OCI-LY1 (cell line): ENCODE data around the gene HELLS.
A peak's percentile ranks its signal among the peaks of the same experiment; 100 is the strongest.
"Not testable (repeated sequence)": the region's sequence is repeated elsewhere in the genome, so short reads cannot be mapped to it uniquely, and the experiment has no call there.

ENCODE experiments used
- H2AFZ ChIP-seq: fragments of 200-600 bp; sonication (generic), shearing (Covaris generic); 2 replicates; pipeline ENCODE4 v1.6.0; 2014; ENCODE audit warnings: antibody characterized with exemption, mild to moderate bottlenecking, low read length
- H3F3A ChIP-seq: fragments of 200-600 bp; sonication (generic), shearing (Covaris generic); 2 replicates; pipeline ENCODE4 v1.6.0; 2014; ENCODE audit warnings: mild to moderate bottlenecking, antibody characterized with exemption, low read length, moderate library complexity; ENCODE audit not compliant: insufficient read depth
- H3K27ac ChIP-seq: fragments of 200-600 bp; sonication (generic); 2 replicates; pipeline ENCODE4 v1.5.1; 2014; ENCODE audit warnings: low read length, mixed run types, mild to moderate bottlenecking, low read depth; ENCODE audit not compliant: poor library complexity, severe bottlenecking
- H3K27me3 ChIP-seq: fragments of 200-600 bp; sonication (generic); 2 replicates; pipeline ENCODE4 v1.6.0; 2014; ENCODE audit warnings: antibody characterized with exemption, mild to moderate bottlenecking, low read length, moderate library complexity; ENCODE audit not compliant: insufficient read depth
- H3K36me3 ChIP-seq: fragments of 200-600 bp; sonication (generic); 2 replicates; pipeline ENCODE4 v1.6.1; 2014; ENCODE audit warnings: mild to moderate bottlenecking, antibody characterized with exemption, low read length, moderate library complexity, mixed read lengths; ENCODE audit not compliant: insufficient read depth
- H3K4me1 ChIP-seq: fragments of 200-600 bp; sonication (generic); 2 replicates; pipeline ENCODE4 v1.5.1; 2014; ENCODE audit warnings: mild to moderate bottlenecking, low read length, moderate library complexity; ENCODE audit not compliant: insufficient read depth, severe bottlenecking
- H3K4me2 ChIP-seq: fragments of 200-600 bp; sonication (generic), shearing (Covaris generic); 2 replicates; pipeline ENCODE4 v1.6.1; 2014; ENCODE audit warnings: low read length
- H3K4me3 ChIP-seq: fragments of 200-600 bp; sonication (generic); 2 replicates; pipeline ENCODE4 v1.5.1; 2014; ENCODE audit warnings: low read length, low read depth, mild to moderate bottlenecking, mixed read lengths; ENCODE audit not compliant: poor library complexity, severe bottlenecking
- H3K79me2 ChIP-seq: fragments of 200-600 bp; shearing (Covaris generic); 2 replicates; pipeline ENCODE4 v1.6.1; 2016; ENCODE audit warnings: mixed run types, low read length, mixed read lengths; ENCODE audit not compliant: insufficient read depth
- H3K9ac ChIP-seq: fragments of 200-600 bp; sonication (generic), shearing (Covaris generic); 2 replicates; pipeline ENCODE4 v1.6.1; 2014; ENCODE audit warnings: mild to moderate bottlenecking, low read length, mixed read lengths
- H3K9me2 ChIP-seq: fragments of 200-600 bp; sonication (generic), shearing (Covaris generic); 2 replicates; pipeline ENCODE4 v1.6.1; 2014; ENCODE audit warnings: low read depth, mild to moderate bottlenecking, low read length, mixed read lengths
- H3K9me3 ChIP-seq: fragments of 200-600 bp; shearing (Covaris generic); 2 replicates; pipeline ENCODE4 v1.6.1; 2014; ENCODE audit warnings: low read length, mixed read lengths
- H4K20me1 ChIP-seq: fragments of 200-600 bp; sonication (generic), shearing (Covaris generic); 2 replicates; pipeline ENCODE4 v1.6.0; 2016; ENCODE audit warnings: mild to moderate bottlenecking, low read length; ENCODE audit not compliant: insufficient read depth
- EZH2 ChIP-seq: fragments of 200-600 bp; sonication (generic), shearing (Covaris generic); IDR thresholded peaks from 2 replicates; pipeline ENCODE4 v1.8.0; 2017; ENCODE audit warnings: borderline replicate concordance, mixed run types, mild to moderate bottlenecking, antibody characterized with exemption, low read length, moderate library complexity, mixed read lengths
- TF ChIP-seq, protein P1 (sequence below): fragments of 200-600 bp; sonication (generic), shearing (Covaris generic); IDR thresholded peaks from 2 replicates; pipeline ENCODE4 v1.5.1; 2017; ENCODE audit warnings: mild to moderate bottlenecking, antibody characterized with exemption, low read length, moderate library complexity, mixed read lengths

The HELLS gene

DNA sequence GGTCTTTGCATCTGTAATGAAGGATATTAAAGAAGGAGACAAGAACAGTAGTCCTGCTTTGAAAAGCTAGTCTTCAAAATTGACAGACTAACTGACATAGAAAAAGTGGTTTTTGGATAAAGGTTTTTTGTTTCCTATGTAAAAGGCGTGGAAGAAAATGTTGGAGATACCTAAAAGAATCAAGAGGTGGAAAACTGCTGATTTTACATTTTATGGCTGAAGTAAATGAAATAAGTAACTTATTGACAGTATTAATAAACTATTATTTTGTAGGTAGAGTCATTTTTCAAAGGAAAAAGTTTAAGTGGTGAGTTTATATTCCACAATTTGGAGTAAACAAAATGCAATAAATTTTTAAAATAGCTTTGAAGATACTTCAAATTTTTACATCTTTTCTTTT lies 12.6 kb upstream of the HELLS start:
- Histone ChIP-seq H4K20me1 (no peaks in the 10 kb centered on the region), H3F3A (no peaks in the 10 kb centered on the region), H3K4me2 (no peak overlapping the region), H3K4me1 (no peaks in the 10 kb centered on the region), H3K36me3 (no peaks in the 10 kb centered on the region), H3K4me3 (no peak overlapping the region), H3K9me2 (no peaks in the 10 kb centered on the region), H3K79me2 (no peaks in the 10 kb centered on the region), H3K9me3 (no peaks in the 10 kb centered on the region), H3K9ac (no peak overlapping the region), H3K27me3 (no peaks in the 10 kb centered on the region), H2AFZ (no peak overlapping the region), H3K27ac (no peak overlapping the region)
- TF ChIP-seq, protein P1, sequence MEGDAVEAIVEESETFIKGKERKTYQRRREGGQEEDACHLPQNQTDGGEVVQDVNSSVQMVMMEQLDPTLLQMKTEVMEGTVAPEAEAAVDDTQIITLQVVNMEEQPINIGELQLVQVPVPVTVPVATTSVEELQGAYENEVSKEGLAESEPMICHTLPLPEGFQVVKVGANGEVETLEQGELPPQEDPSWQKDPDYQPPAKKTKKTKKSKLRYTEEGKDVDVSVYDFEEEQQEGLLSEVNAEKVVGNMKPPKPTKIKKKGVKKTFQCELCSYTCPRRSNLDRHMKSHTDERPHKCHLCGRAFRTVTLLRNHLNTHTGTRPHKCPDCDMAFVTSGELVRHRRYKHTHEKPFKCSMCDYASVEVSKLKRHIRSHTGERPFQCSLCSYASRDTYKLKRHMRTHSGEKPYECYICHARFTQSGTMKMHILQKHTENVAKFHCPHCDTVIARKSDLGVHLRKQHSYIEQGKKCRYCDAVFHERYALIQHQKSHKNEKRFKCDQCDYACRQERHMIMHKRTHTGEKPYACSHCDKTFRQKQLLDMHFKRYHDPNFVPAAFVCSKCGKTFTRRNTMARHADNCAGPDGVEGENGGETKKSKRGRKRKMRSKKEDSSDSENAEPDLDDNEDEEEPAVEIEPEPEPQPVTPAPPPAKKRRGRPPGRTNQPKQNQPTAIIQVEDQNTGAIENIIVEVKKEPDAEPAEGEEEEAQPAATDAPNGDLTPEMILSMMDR, result no peak
- TF ChIP-seq EZH2, result no peak

DNA sequence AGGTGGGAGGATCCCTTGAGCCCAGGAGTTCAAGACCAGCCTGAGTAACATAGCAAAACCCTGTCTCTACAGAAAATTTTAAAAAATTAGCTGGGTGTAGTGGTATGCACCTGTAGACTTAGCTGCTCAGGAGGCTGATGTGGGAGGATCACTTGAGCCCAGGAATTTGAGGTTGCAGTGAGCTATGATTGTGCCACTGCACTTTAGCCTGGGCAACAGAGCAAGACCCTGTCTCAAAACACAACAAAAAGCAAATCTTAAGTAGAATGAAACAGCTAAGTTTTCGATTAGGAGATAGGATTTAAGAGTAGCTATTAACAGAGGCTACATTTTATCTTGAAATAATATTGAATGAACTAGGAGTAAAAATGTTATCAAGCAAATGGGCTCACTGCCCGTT lies 3.3 kb upstream of the HELLS start:
- not testable (repeated sequence) for H3K9ac ChIP-seq, H2AFZ ChIP-seq, H3K27me3 ChIP-seq, H4K20me1 ChIP-seq, H3K4me3 ChIP-seq, H3F3A ChIP-seq, H3K4me2 ChIP-seq, H3K9me3 ChIP-seq, H3K9me2 ChIP-seq, H3K27ac ChIP-seq
- peaks cover 18% of the 10 kb centered on the region for H3K4me1 ChIP-seq
- peaks cover 16% of the 10 kb centered on the region for H3K79me2 ChIP-seq
- H3K36me3 ChIP-seq, result peaks cover 15% of the 10 kb centered on the region; the same call in 1 of the 2 replicates

DNA sequence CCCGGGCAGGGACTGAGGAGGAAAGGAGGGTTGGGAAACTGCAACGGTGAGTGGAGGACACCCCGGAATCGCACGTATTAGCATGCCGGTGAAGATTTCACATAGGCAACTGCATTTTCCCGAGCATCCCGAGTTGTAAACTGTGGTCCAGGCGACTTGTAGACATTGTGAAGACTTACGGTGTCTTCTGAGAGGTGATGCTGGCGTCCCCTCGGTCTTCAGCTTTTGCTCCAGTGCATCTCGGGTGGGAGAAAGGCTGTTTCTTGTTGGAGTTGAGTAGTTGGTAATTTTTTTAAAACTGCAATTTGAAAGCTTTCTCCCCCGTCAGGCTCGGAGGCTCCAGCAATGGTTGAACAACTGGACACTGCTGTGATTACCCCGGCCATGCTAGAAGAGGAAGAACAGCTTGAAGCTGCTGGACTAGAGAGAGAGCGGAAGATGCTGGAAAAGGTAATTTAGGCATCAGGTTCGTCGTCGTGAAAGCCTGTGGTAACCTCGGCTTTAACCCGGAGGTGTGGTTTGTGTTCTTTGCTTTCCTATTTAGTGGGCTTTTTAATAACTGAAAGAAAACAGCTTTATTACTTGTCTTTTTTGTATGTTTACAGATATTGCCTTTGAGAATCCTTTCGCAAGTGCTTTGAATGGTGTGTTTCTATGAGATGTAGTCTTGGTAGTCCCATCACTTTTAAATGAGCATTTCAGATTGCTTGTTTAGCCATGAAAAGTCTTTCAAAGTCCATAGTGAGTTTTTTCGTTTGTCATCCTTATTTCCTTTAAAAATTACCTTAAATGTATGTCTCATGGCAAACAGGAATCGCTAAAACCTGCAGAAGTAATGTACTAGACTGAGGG lies 687 bp downstream of the HELLS start:
- H3K9me2 ChIP-seq, result no peaks in the 10 kb centered on the region
- peak overlapping the region; percentile 100 for H3K9ac ChIP-seq
- no peaks in the 10 kb centered on the region for H3K9me3 ChIP-seq
- peaks cover 25% of the 10 kb centered on the region for H3K4me1 ChIP-seq
- peak overlapping the region; percentile 89 for H3K4me2 ChIP-seq
- H3K27ac ChIP-seq, result peak overlapping the region; percentile 63
- no peaks in the 10 kb centered on the region for H3F3A ChIP-seq
- H2AFZ ChIP-seq, result no peak overlapping the region
- H3K4me3 ChIP-seq, result peak overlapping the region; percentile 99
- peaks cover 31% of the 10 kb centered on the region for H3K36me3 ChIP-seq
- H3K79me2 ChIP-seq, result peaks cover 39% of the 10 kb centered on the region
- H3K27me3 ChIP-seq, result no peaks in the 10 kb centered on the region
- no peaks in the 10 kb centered on the region for H4K20me1 ChIP-seq
- no peak for TF ChIP-seq EZH2
- TF ChIP-seq, protein P1, result no peak

DNA sequence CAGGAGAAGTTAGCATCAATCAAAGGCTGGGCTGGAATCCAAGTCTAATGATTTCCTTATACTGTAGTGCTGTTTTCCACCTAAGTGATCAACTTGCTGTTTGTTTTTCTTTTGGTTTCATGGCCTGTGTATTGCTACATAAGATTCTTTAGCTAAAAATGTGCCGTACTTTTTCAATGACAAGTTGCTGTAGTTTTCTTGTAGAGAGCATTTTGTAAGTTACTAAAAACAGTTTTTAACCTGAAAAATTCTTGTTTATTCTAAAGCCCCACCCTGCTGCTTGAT lies 1.3 kb downstream of the HELLS start:
- H3K4me1 ChIP-seq, result peaks cover 25% of the 10 kb centered on the region
- no peaks in the 10 kb centered on the region for H4K20me1 ChIP-seq
- H3K9me3 ChIP-seq, result no peaks in the 10 kb centered on the region
- peaks cover 39% of the 10 kb centered on the region for H3K79me2 ChIP-seq
- H3K36me3 ChIP-seq, result peaks cover 31% of the 10 kb centered on the region
- H3K27me3 ChIP-seq, result no peaks in the 10 kb centered on the region
- no peaks in the 10 kb centered on the region for H3F3A ChIP-seq
- no peaks in the 10 kb centered on the region for H3K9me2 ChIP-seq
- peak overlapping the region; percentile 100 for H3K9ac ChIP-seq
- H2AFZ ChIP-seq, result no peak overlapping the region
- H3K4me3 ChIP-seq, result peak overlapping the region; percentile 99
- H3K27ac ChIP-seq, result peak overlapping the region; percentile 63
- TF ChIP-seq EZH2, result no peak
- TF ChIP-seq, protein P1, result no peak
- H3K4me2 ChIP-seq, result peak overlapping the region; percentile 89
